Endothelial cell of umbilical vein (primary cell): Measurements from ENCODE around the gene KRTAP3-2. TPM values are rescaled to one million over a fixed set of nuclear protein-coding genes. Genes with fewer than 3 reads are reported as not detected.

Source experiments
- BruUV-seq: library from RNA; stranded (reverse); fragments of 400-500 nt; replicated peaks from 2 replicates; lab custom pipeline; 2021; lab: Mats Ljungman, UMichigan
- CTCF ChIA-PET: fragments of 300-600, 350-600 bp; sonication (Branson Sonifier 250); formaldehyde crosslinking; loops from one replicate; lab custom pipeline; 2021; ENCODE audit warnings: antibody characterized with exemption, inconsistent platforms; lab: Charles Lee
- POLR2A ChIA-PET: fragments of 300-600, 350-600 bp; sonication (Branson Sonifier 250); formaldehyde crosslinking; loops from one replicate; lab custom pipeline; 2021; ENCODE audit warnings: antibody characterized with exemption, inconsistent platforms; lab: Charles Lee
- DNase-seq: peaks from one replicate; pipeline ENCODE4 v3.0.0-alpha.2; 2011; ENCODE audit warnings: low read depth, low spot score
- FAIRE-seq: peaks from 2 replicates; lab custom pipeline; 2011; peaks lifted over from hg19 to GRCh38; lab: Jason Lieb, UNC
- H2AFZ ChIP-seq: 2 replicates; pipeline ENCODE4 v1.6.0; 2012; ENCODE audit warnings: low read depth, low read length, control low read depth, inconsistent platforms
- H3K27ac ChIP-seq: 2 replicates; pipeline ENCODE4 v1.5.1; 2011; ENCODE audit warnings: low read depth, mild to moderate bottlenecking, control low read depth, low read length, moderate library complexity; ENCODE audit not compliant: insufficient read depth
- H3K27me3 ChIP-seq, 2 experiments: 2 replicates each; pipeline versions ENCODE4 v1.6.0 to v1.6.1; 2011; ENCODE audit warnings: low read length in 2 of 2, mixed read lengths in 1 of 2; ENCODE audit not compliant: control insufficient read depth in 2 of 2, insufficient read depth in 2 of 2
- H3K36me3 ChIP-seq, 2 experiments: 2 replicates in 1 of 2; 3 replicates in 1 of 2; pipeline ENCODE4 v1.5.1; 2011; ENCODE audit warnings: low read length in 2 of 2, mild to moderate bottlenecking in 1 of 2, moderate library complexity in 1 of 2; ENCODE audit not compliant: control insufficient read depth in 2 of 2, insufficient read depth in 2 of 2; ENCODE audit errors: extremely low read depth in 1 of 2
- H3K4me1 ChIP-seq: 3 replicates; pipeline ENCODE4 v1.5.1; 2011; ENCODE audit warnings: mild to moderate bottlenecking, low read length; ENCODE audit not compliant: control insufficient read depth, insufficient read depth; ENCODE audit errors: extremely low read depth
- H3K4me2 ChIP-seq: 2 replicates; pipeline ENCODE4 v1.6.1; 2011; ENCODE audit warnings: low read length, control low read depth, mixed read lengths; ENCODE audit not compliant: insufficient read depth
- H3K4me3 ChIP-seq, 3 experiments: fragments of 200-600 bp in 1 of 3; sonication (generic), shearing (Covaris generic) in 1 of 3; replicated peaks in 1 of 3; 2 replicates each; pipeline ENCODE4 v1.5.1; 2011 to 2016; ENCODE audit warnings: control low read depth in 3 of 3, low read length in 3 of 3, mild to moderate bottlenecking in 2 of 3, inconsistent platforms in 1 of 3, low read depth in 1 of 3, moderate library complexity in 1 of 3; ENCODE audit not compliant: insufficient read depth in 1 of 3
- H3K79me2 ChIP-seq: 2 replicates; pipeline ENCODE4 v1.6.0; 2012; ENCODE audit warnings: low read length, inconsistent platforms; ENCODE audit not compliant: control insufficient read depth, insufficient read depth
- H3K9ac ChIP-seq: replicated peaks from 2 replicates; pipeline ENCODE3; 2011; ENCODE audit warnings: low read length, control low read depth; ENCODE audit not compliant: insufficient read depth; ENCODE audit errors: extremely low read depth
- H3K9me1 ChIP-seq: replicated peaks from 3 replicates; pipeline ENCODE4 v1.6.0; 2011; ENCODE audit warnings: mild to moderate bottlenecking, low read length; ENCODE audit not compliant: control insufficient read depth, insufficient read depth; ENCODE audit errors: extremely low read depth
- H3K9me3 ChIP-seq: replicated peaks from 2 replicates; pipeline ENCODE4 v1.5.1; 2012; ENCODE audit warnings: low read length, inconsistent platforms; ENCODE audit not compliant: control insufficient read depth, insufficient read depth
- H4K20me1 ChIP-seq: replicated peaks from 2 replicates; pipeline ENCODE3; 2011; ENCODE audit warnings: mild to moderate bottlenecking, low read length; ENCODE audit not compliant: control insufficient read depth, insufficient read depth; ENCODE audit errors: extremely low read depth
- EZH2 ChIP-seq: IDR thresholded peaks from 2 replicates; pipeline ENCODE4 v1.6.1; 2012; ENCODE audit warnings: borderline replicate concordance, low read depth, mild to moderate bottlenecking, moderate library complexity, low read length, inconsistent platforms; ENCODE audit not compliant: severe bottlenecking
- FOS ChIP-seq: IDR thresholded peaks from 2 replicates; pipeline ENCODE4 v1.6.1; 2011; ENCODE audit warnings: mild to moderate bottlenecking, low read length, moderate library complexity, borderline replicate concordance; ENCODE audit not compliant: insufficient read depth
- GATA2 ChIP-seq: IDR thresholded peaks from 2 replicates; pipeline ENCODE4 v1.7.0; 2011; ENCODE audit warnings: low read depth, mild to moderate bottlenecking, moderate library complexity, mixed read lengths, low read length; ENCODE audit not compliant: insufficient read length, insufficient read depth
- JUN ChIP-seq: IDR thresholded peaks from 2 replicates; pipeline ENCODE4 v1.6.1; 2011; ENCODE audit warnings: borderline replicate concordance, low read depth; ENCODE audit not compliant: insufficient read length, insufficient read depth
- MAX ChIP-seq: IDR thresholded peaks from 2 replicates; pipeline ENCODE4 v1.6.1; 2011; ENCODE audit not compliant: insufficient read depth, insufficient read length
- MYC ChIP-seq: IDR thresholded peaks from one replicate; pipeline ENCODE4 v1.6.1; 2011; ENCODE audit warnings: mild to moderate bottlenecking, low read depth, low read length
- POLR2A ChIP-seq: IDR thresholded peaks from 2 replicates; pipeline ENCODE4 v1.6.1; 2012; ENCODE audit warnings: low read depth, mild to moderate bottlenecking, control low read depth, low read length
- POLR2AphosphoS5 ChIP-seq: IDR thresholded peaks from 2 replicates; pipeline ENCODE4 v1.6.1; 2012; ENCODE audit warnings: low read depth, mild to moderate bottlenecking, control low read depth, low read length, moderate library complexity; ENCODE audit not compliant: insufficient read depth
- dilution Hi-C: fragments of 300-500 bp; cut with MboI; formaldehyde crosslinking; loops from one replicate; pipeline ENCODE4 v1.15.0; 2019; ENCODE audit warnings: low sequenced_read_pairs; ENCODE audit not compliant: extremely low pct_ligation_motif_present
- intact Hi-C: fragments of 100-400 bp; cut with micrococcal nuclease; formaldehyde crosslinking; loops from one replicate; pipeline ENCODE4 v1.10.0; 2022
- polyA plus RNA-seq, 4 experiments: library from polyadenylated mRNA; depleted of rRNA in 3 of 4; stranded (reverse) in 3 of 4; unstranded in 1 of 4; fragments of >200 nt; gene quantifications; 2 replicates each; pipeline versions ENCODE4 v1.2.1 to v1.2.3, GENCODE V29; 2011 to 2012; ENCODE audit warnings: missing spikeins in 1 of 4
- total RNA-seq: library from RNA; stranded (reverse); gene quantifications from 2 replicates; pipeline ENCODE4 v1.2.3, GENCODE V29; 2021
- TF ChIP-seq, protein P1 (sequence below), 2 donors: IDR thresholded peaks; 1 replicate in 1 of 2; 2 replicates in 1 of 2; pipeline ENCODE4 v1.5.1; 2011; ENCODE audit warnings: low read length in 2 of 2, mild to moderate bottlenecking in 2 of 2, moderate library complexity in 2 of 2, control low read depth in 1 of 2, inconsistent platforms in 1 of 2, low read depth in 1 of 2; ENCODE audit not compliant: insufficient read depth in 1 of 2; ENCODE audit errors: extremely low read depth in 1 of 2

The KRTAP3-2 gene
- total and polyA plus RNA-seq, 2 donors (not counting 3 experiments of a cell fraction or from before 2014, with no cell fraction given): not detected

DNA sequence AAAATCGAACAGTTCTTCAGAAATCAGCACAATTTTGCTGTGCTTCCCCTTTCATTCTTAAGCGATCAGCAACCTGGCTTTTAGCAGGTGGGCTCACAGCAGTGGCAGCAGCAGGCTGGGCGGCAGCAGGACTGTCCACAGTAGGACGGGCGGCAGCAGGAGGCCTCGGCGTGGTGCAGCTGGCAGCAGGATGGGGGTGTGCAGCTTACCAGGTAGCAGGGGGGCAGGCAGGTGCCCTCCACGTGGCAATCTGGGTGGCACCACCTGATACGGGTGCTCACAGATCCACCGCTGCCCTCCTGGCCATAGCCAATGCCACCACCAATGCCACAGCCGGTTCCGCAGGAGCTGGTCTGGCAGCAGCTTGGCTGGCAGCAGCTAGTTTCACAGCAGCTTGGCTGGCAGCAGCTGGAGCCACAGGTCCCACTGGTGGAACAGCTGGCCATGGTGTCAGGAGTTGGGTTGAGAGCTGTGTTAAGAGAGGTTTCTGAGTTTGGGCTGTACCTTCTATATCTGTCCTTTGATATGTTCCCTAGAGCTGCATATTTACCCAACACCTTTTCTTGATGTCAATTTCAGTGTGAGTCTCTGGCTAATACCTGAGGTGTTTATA is 30.0 kb upstream of the KRTAP3-2 start, which contains the start of gene KRTAP1-4:
TSS of gene KRTAP1-4 (minus strand) at position 563 of the 613 bp plus-strand sequence. CDS start at position 446, 117 bp downstream.
- BruUV-seq: no TSS peak

GRCh38 chr17:41026715-41027471 is 27.2 kb upstream of the KRTAP3-2 start, which contains the start of gene KRTAP1-5:
TSS of gene KRTAP1-5 (minus strand) at chr17:41027208. CDS start at chr17:41027155, 53 bp downstream.
- H3K4me1 ChIP-seq: no peaks in the 10 kb centered on the region
- no peaks in the 10 kb centered on the region for H3K79me2 ChIP-seq
- no peaks in the 10 kb centered on the region for H4K20me1 ChIP-seq
- H3K9ac ChIP-seq: no peak within 1 kb of the TSS
- dilution Hi-C loops: no loop called here
- H3K27me3 ChIP-seq: peaks cover 2 to 4% of the 10 kb centered on the region in 2 experiments
- no TSS peak for BruUV-seq
- ChIA-PET POLR2A (no interaction called here), CTCF (no interaction called here)
- no peaks in the 10 kb centered on the region for H3K36me3 ChIP-seq
- DNase-seq (no peak), FAIRE-seq (no peak)
- H3K27ac ChIP-seq: no peak within 1 kb of the TSS
- no peak within 1 kb of the TSS for H2AFZ ChIP-seq
- intact Hi-C loops: loop anchor here (10.0 kb wide), 1 partner anchor 752 kb away; no protein-coding TSS in a partner anchor
- TF ChIP-seq MYC (no peak), MAX (no peak), POLR2AphosphoS5 (no peak), GATA2 (no peak), JUN (no peak), EZH2 (no peak), FOS (no peak), POLR2A (no peak)
- TF ChIP-seq, protein P1, sequence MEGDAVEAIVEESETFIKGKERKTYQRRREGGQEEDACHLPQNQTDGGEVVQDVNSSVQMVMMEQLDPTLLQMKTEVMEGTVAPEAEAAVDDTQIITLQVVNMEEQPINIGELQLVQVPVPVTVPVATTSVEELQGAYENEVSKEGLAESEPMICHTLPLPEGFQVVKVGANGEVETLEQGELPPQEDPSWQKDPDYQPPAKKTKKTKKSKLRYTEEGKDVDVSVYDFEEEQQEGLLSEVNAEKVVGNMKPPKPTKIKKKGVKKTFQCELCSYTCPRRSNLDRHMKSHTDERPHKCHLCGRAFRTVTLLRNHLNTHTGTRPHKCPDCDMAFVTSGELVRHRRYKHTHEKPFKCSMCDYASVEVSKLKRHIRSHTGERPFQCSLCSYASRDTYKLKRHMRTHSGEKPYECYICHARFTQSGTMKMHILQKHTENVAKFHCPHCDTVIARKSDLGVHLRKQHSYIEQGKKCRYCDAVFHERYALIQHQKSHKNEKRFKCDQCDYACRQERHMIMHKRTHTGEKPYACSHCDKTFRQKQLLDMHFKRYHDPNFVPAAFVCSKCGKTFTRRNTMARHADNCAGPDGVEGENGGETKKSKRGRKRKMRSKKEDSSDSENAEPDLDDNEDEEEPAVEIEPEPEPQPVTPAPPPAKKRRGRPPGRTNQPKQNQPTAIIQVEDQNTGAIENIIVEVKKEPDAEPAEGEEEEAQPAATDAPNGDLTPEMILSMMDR (IDR thresholded peaks at IDR 0.05; ENCODE audit: extremely low read depth in 1 of 2, insufficient read depth in 1 of 2, low read depth in 1 of 2, low read length in 2 of 2): no peak
- no peak within 1 kb of the TSS for H3K4me3 ChIP-seq
- H3K4me2 ChIP-seq: no peak within 1 kb of the TSS
- no peaks in the 10 kb centered on the region for H3K9me1 ChIP-seq
- no peaks in the 10 kb centered on the region for H3K9me3 ChIP-seq

More for the DNA sequence above, 30.0 kb upstream of the KRTAP3-2 start, which contains the start of gene KRTAP1-4:
- FAIRE-seq: no peak
- dilution Hi-C loops (no loop called here), intact Hi-C loops (loop anchor here (10.0 kb wide), 1 partner anchor 755 kb away; no protein-coding TSS in a partner anchor)
- DNase-seq: no peak
- TF ChIP-seq POLR2AphosphoS5: no peak
- Histone ChIP-seq H2AFZ (no peak within 1 kb of the TSS), H3K4me2 (no peak within 1 kb of the TSS), H3K9me1 (no peaks in the 10 kb centered on the region), H3K9ac (no peak within 1 kb of the TSS), H3K4me3 (no peak within 1 kb of the TSS), H3K9me3 (no peaks in the 10 kb centered on the region), H3K36me3 (no peaks in the 10 kb centered on the region), H3K27me3 (peaks cover 2% of the 10 kb centered on the region in 2 experiments), H3K27ac (no peak within 1 kb of the TSS), H3K79me2 (no peaks in the 10 kb centered on the region), H4K20me1 (no peaks in the 10 kb centered on the region), H3K4me1 (no peaks in the 10 kb centered on the region)
- ChIA-PET POLR2A (no interaction called here), CTCF (interaction anchor here (1.1 kb wide), 1 partner anchor 40 kb away, joined by 3 read pairs; no protein-coding TSS in a partner anchor)
